IPS-NIHi11 (cell line): ENCODE results near the gene USP17L12.
"Not testable (repeated sequence)": the region's sequence is repeated elsewhere in the genome, so short reads cannot be mapped to it uniquely, and the experiment has no call there.

Experiments
- DNase-seq: peaks from one replicate; pipeline ENCODE4 v3.0.0; 2012; ENCODE audit warnings: mixed read lengths, low spot score

The USP17L12 gene, protein sequence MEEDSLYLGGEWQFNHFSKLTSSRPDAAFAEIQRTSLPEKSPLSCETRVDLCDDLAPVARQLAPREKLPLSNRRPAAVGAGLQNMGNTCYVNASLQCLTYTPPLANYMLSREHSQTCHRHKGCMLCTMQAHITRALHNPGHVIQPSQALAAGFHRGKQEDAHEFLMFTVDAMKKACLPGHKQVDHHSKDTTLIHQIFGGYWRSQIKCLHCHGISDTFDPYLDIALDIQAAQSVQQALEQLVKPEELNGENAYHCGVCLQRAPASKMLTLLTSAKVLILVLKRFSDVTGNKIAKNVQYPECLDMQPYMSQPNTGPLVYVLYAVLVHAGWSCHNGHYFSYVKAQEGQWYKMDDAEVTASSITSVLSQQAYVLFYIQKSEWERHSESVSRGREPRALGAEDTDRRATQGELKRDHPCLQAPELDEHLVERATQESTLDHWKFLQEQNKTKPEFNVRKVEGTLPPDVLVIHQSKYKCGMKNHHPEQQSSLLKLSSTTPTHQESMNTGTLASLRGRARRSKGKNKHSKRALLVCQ

GRCh38 chr4:9219852-9220251 lies at the start of gene USP17L12:
Gene USP17L12, plus strand, starts transcription at chr4:9220152. Its CDS starts 0 bp downstream, at chr4:9220152.
- DNase-seq, result not testable (repeated sequence)

DNA sequence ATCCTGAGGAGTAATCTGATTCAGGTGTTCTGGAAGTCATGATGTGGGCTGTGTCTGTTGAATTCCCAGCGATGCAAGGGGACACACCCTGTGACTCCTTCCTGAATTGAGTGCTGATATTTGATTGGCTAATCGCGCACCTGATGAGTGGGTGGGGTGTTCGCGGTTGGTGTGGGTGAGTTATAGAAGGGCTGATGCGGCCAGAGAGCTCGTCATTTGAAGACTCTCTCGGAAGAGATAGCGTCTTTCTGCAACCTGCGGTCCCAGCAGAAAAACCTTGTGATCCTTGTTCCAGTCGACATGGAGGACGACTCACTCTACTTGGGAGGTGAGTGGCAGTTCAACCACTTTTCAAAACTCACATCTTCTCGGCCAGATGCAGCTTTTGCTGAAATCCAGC lies 9.6 kb upstream of the USP17L12 start, which contains the start of gene USP17L10:
USP17L10 (plus strand) TSS at position 301 of the 400 bp plus-strand sequence; CDS start at position 301, 0 bp downstream.
- not testable (repeated sequence) for DNase-seq

- DNase-seq, result not testable (repeated sequence)
Measured at GRCh38 chr4:9214701-9215100, 5.3 kb upstream of the USP17L12 start.

DNA sequence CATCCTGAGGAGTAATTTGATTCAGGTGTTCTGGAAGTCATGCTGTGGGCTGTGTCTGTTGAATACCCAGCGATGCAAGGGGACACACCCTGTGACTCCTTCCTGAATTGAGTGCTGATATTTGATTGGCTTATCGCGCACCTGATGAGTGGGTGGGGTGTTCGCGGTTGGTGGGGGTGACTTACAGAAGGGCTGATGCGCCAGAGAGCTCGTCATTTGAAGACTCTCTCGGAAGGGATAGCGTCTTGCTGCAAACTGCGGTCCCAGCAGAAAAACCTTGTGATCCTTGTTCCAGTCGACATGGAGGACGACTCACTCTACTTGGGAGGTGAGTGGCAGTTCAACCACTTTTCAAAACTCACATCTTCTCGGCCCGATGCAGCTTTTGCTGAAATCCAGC lies 4.8 kb upstream of the USP17L12 start, which contains the start of gene USP17L11:
USP17L11 (plus strand) TSS at position 301 of the 400 bp plus-strand sequence; CDS start at position 301, 0 bp downstream.
- DNase-seq, result not testable (repeated sequence)

DNA sequence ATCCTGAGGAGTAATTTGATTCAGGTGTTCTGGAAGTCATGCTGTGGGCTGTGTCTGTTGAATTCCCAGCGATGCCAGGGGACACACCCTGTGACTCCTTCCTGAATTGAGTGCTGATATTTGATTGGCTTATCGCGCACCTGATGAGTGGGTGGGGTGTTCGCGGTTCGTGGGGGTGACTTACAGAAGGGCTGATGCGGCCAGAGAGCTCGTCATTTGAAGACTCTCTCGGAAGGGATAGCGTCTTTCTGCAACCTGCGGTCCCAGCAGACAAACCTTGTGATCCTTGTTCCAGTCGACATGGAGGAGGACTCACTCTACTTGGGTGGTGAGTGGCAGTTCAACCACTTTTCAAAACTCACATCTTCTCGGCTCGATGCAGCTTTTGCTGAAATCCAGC lies 4.6 kb downstream of the USP17L12 start, which contains the start of gene USP17L13:
USP17L13 (plus strand) TSS at position 301 of the 400 bp plus-strand sequence; CDS start at position 301, 0 bp downstream.
- DNase-seq, result not testable (repeated sequence)

DNA sequence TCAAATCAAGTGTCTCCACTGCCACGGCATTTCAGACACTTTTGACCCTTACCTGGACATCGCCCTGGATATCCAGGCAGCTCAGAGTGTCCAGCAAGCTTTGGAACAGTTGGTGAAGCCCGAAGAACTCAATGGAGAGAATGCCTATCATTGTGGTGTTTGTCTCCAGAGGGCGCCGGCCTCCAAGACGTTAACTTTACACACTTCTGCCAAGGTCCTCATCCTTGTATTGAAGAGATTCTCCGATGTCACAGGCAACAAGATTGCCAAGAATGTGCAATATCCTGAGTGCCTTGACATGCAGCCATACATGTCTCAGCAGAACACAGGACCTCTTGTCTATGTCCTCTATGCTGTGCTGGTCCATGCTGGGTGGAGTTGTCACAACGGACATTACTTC lies 10.3 kb downstream of the USP17L12 start:
- not testable (repeated sequence) for DNase-seq

- not testable (repeated sequence) for DNase-seq
Measured at GRCh38 chr4:9234085-9234484, 14.1 kb downstream of the USP17L12 start, which contains the start of gene USP17L15. Gene USP17L15, plus strand, starts transcription at chr4:9234385. Its CDS starts 0 bp downstream, at chr4:9234385.

GRCh38 chr4:9238461-9238860 lies 18.5 kb downstream of the USP17L12 start:
- DNase-seq, result not testable (repeated sequence)

DNA sequence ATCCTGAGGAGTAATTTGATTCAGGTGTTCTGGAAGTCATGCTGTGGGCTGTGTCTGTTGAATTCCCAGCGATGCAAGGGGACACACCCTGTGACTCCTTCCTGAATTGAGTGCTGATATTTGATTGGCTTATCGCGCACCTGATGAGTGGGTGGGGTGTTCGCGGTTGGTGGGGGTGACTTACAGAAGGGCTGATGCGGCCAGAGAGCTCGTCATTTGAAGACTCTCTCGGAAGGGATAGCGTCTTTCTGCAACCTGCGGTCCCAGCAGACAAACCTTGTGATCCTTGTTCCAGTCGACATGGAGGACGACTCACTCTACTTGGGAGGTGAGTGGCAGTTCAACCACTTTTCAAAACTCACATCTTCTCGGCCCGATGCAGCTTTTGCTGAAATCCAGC lies 23.6 kb downstream of the USP17L12 start, which contains the start of gene USP17L17:
USP17L17 (plus strand) TSS at position 301 of the 400 bp plus-strand sequence; CDS start at position 301, 0 bp downstream.
- DNase-seq, result not testable (repeated sequence)

GRCh38 chr4:9247953-9248680 lies 28.2 kb downstream of the USP17L12 start, which contains the start of gene USP17L18:
Gene USP17L18, plus strand, starts transcription at chr4:9248630. Its CDS starts 0 bp downstream, at chr4:9248630.
- DNase-seq, result not testable (repeated sequence)

DNA sequence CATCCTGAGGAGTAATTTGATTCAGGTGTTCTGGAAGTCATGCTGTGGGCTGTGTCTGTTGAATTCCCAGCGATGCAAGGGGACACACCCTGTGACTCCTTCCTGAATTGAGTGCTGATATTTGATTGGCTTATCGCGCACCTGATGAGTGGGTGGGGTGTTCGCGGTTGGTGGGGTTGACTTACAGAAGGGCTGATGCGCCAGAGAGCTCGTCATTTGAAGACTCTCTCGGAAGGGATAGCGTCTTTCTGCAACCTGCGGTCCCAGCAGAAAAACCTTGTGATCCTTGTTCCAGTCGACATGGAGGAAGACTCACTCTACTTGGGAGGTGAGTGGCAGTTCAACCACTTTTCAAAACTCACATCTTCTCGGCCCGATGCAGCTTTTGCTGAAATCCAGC lies 33.1 kb downstream of the USP17L12 start, which contains the start of gene USP17L19:
USP17L19 (plus strand) TSS at position 301 of the 400 bp plus-strand sequence; CDS start at position 301, 0 bp downstream.
- DNase-seq, result not testable (repeated sequence)

GRCh38 chr4:9257824-9258223 lies 37.9 kb downstream of the USP17L12 start, which contains the start of gene USP17L20:
Gene USP17L20, plus strand, starts transcription at chr4:9258124. Its CDS starts 0 bp downstream, at chr4:9258124.
- not testable (repeated sequence) for DNase-seq

- not testable (repeated sequence) for DNase-seq
Measured at GRCh38 chr4:9262572-9262971, 42.6 kb downstream of the USP17L12 start, which contains the start of gene USP17L21. Gene USP17L21, plus strand, starts transcription at chr4:9262872. Its CDS starts 0 bp downstream, at chr4:9262872.

DNA sequence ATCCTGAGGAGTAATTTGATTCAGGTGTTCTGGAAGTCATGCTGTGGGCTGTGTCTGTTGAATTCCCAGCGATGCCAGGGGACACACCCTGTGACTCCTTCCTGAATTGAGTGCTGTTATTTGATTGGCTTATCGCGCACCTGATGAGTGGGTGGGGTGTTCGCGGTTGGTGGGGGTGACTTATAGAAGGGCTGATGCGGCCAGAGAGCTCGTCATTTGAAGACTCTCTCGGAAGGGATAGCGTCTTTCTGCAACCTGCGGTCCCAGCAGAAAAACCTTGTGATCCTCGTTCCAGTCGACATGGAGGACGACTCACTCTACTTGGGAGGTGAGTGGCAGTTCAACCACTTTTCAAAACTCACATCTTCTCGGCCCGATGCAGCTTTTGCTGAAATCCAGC lies 47.4 kb downstream of the USP17L12 start, which contains the start of gene USP17L22:
USP17L22 (plus strand) TSS at position 301 of the 400 bp plus-strand sequence; CDS start at position 301, 0 bp downstream.
- not testable (repeated sequence) for DNase-seq
